A549 (cell line): ENCODE data around the gene OPHN1. TPM values are rescaled to one million over a fixed set of nuclear protein-coding genes. Genes with fewer than 3 reads are reported as not detected.
A peak's percentile ranks its signal among the peaks of the same experiment; 100 is the strongest.
"Not testable (repeated sequence)": the region's sequence is repeated elsewhere in the genome, so short reads cannot be mapped to it uniquely, and the experiment has no call there.

Source experiments
- ATAC-seq, 2 experiments: fragments of 200-7000 bp in 1 of 2; fragments of >200 bp in 1 of 2; cut with Nextera tagmentation in 1 of 2; cut with Tn5 transposase in 1 of 2; 3 replicates each; pipeline versions ENCODE4 v1.8.0 to v1.9.1; 2018 to 2020; ENCODE audit warnings: mild to moderate bottlenecking in 1 of 2, moderate library complexity in 1 of 2
- CTCF ChIA-PET: fragments of 300-600 bp; sonication (Branson Sonifier 250); formaldehyde crosslinking; extraction: SDS; loops from one replicate; lab custom pipeline; 2021; ENCODE audit warnings: antibody characterized with exemption, inconsistent platforms; lab: Yijun Ruan, JAX
- POLR2A ChIA-PET: fragments of 350-600 bp; formaldehyde crosslinking; extraction: SDS; loops from one replicate; lab custom pipeline; 2021; ENCODE audit warnings: antibody characterized with exemption, inconsistent platforms; lab: Yijun Ruan, JAX
- DNase-seq, 2 experiments: peaks; one replicate each; pipeline versions ENCODE4 v3.0.0 to v3.0.0-alpha.2; 2011 to 2016; ENCODE audit warnings: low read depth in 1 of 2, low spot score in 1 of 2
- FAIRE-seq: peaks from 2 replicates; lab custom pipeline; 2011; peaks lifted over from hg19 to GRCh38; lab: Jason Lieb, UNC
- H3K27ac ChIP-seq, 2 experiments: fragments of >200 bp; sonication (Bioruptor Twin); formaldehyde crosslinking; 3 replicates each; pipeline ENCODE4 v1.5.1; 2016 to 2017
- H3K4me1 ChIP-seq: fragments of >200 bp; sonication (Bioruptor Twin); formaldehyde crosslinking; 3 replicates; pipeline ENCODE4 v1.6.1; 2016
- H3K4me2 ChIP-seq: fragments of >200 bp; sonication (Bioruptor Twin); formaldehyde crosslinking; 3 replicates; pipeline ENCODE4 v1.6.1; 2016
- H3K4me3 ChIP-seq: fragments of >200 bp; sonication (Bioruptor Twin); formaldehyde crosslinking; 3 replicates; pipeline ENCODE4 v1.5.1; 2016
- H3K9me3 ChIP-seq: fragments of >200 bp; sonication (Bioruptor Twin); formaldehyde crosslinking; 3 replicates; pipeline ENCODE4 v1.6.1; 2016
- CTCF ChIP-seq: fragments of >200 bp; sonication (Bioruptor Twin); formaldehyde crosslinking; IDR thresholded peaks from 3 replicates; pipeline ENCODE4 v1.5.1; 2016
- EHF ChIP-seq: fragments of 250-450 bp; sonication (Bioruptor Pico); IDR thresholded peaks from 2 replicates; pipeline ENCODE4 v1.5.0; 2020; ENCODE audit warnings: mild to moderate bottlenecking
- ESRRA ChIP-seq: fragments of 150-350 bp; IDR thresholded peaks from 2 replicates; pipeline ENCODE4 v1.6.1; 2014; ENCODE audit warnings: mild to moderate bottlenecking, low read length, borderline replicate concordance
- FOSB ChIP-seq: fragments of 250-450 bp; sonication (Bioruptor Pico); IDR thresholded peaks from 2 replicates; pipeline ENCODE4 v1.5.0; 2020; ENCODE audit warnings: mild to moderate bottlenecking, moderate library complexity
- FOSL2 ChIP-seq, 2 experiments: fragments of 450-650 bp in 1 of 2; fragments of >200 bp in 1 of 2; sonication (Bioruptor Twin) in 1 of 2; formaldehyde crosslinking; IDR thresholded peaks; 2 replicates each; pipeline versions ENCODE4 v1.5.0 to v1.6.1; 2016 to 2020; ENCODE audit warnings: mild to moderate bottlenecking in 1 of 2, moderate library complexity in 1 of 2
- FOXS1 ChIP-seq: fragments of 250-450 bp; sonication (Bioruptor Pico); IDR thresholded peaks from 2 replicates; pipeline ENCODE4 v1.5.0; 2020; ENCODE audit warnings: mild to moderate bottlenecking, moderate library complexity
- HDAC2 ChIP-seq: fragments of 200-600 bp; sonication (generic); IDR thresholded peaks from 2 replicates; pipeline ENCODE4 v1.6.1; 2016
- HEYL ChIP-seq: fragments of 250-450 bp; sonication (Bioruptor Pico); IDR thresholded peaks from 2 replicates; pipeline ENCODE4 v1.8.0; 2021; ENCODE audit warnings: mild to moderate bottlenecking, moderate library complexity
- JUNB ChIP-seq: fragments of >200 bp; sonication (Bioruptor Twin); formaldehyde crosslinking; IDR thresholded peaks from 2 replicates; pipeline ENCODE4 v1.6.1; 2016
- KDM1A ChIP-seq: fragments of 200-600 bp; sonication (generic); IDR thresholded peaks from 2 replicates; pipeline ENCODE4 v1.6.1; 2016; ENCODE audit warnings: low read depth, mild to moderate bottlenecking
- KDM5A ChIP-seq: fragments of 200-600 bp; sonication (generic); IDR thresholded peaks from 2 replicates; pipeline ENCODE4 v1.6.1; 2016; ENCODE audit warnings: antibody characterized with exemption, mild to moderate bottlenecking
- MAFK ChIP-seq: fragments of 450-650 bp; IDR thresholded peaks from 2 replicates; pipeline ENCODE4 v1.6.1; 2014; ENCODE audit not compliant: partially characterized antibody
- NFE2L2 ChIP-seq: fragments of 150-350 bp; conservative IDR thresholded peaks from 2 replicates; pipeline ENCODE4 v1.6.1; 2014; ENCODE audit warnings: low read length
- NR3C1 ChIP-seq: fragments of >200 bp; sonication (Bioruptor Twin); formaldehyde crosslinking; IDR thresholded peaks from 3 replicates; pipeline ENCODE4 v1.6.1; 2017
- POLR2A ChIP-seq: IDR thresholded peaks from 2 replicates; pipeline ENCODE4 v1.6.1; 2012; ENCODE audit warnings: mild to moderate bottlenecking, low read length
- RFX5 ChIP-seq: fragments of 450-650 bp; IDR thresholded peaks from 2 replicates; pipeline ENCODE4 v1.7.1; 2014; ENCODE audit warnings: antibody characterized with exemption, mild to moderate bottlenecking, moderate library complexity
- RNF2 ChIP-seq: fragments of 200-600 bp; sonication (generic); IDR thresholded peaks from 2 replicates; pipeline ENCODE4 v1.6.1; 2016; ENCODE audit warnings: low read depth, mild to moderate bottlenecking, antibody characterized with exemption, moderate library complexity, borderline replicate concordance
- ZC3H11A ChIP-seq: fragments of 450-650 bp; IDR thresholded peaks from 2 replicates; pipeline ENCODE4 v1.6.1; 2014; ENCODE audit warnings: antibody characterized with exemption, mild to moderate bottlenecking
- ZFP36 ChIP-seq: fragments of 450-650 bp; IDR thresholded peaks from 2 replicates; pipeline ENCODE4 v1.6.1; 2014; ENCODE audit warnings: borderline replicate concordance; ENCODE audit not compliant: partially characterized antibody
- ZNF302 ChIP-seq: fragments of 250-450 bp; sonication (Bioruptor Pico); IDR thresholded peaks from 2 replicates; pipeline ENCODE4 v1.9.0; 2021; ENCODE audit warnings: inconsistent platforms, mild to moderate bottlenecking, moderate library complexity
- WGBS: methylation state at CpG from one replicate; pipeline ENCODE4 v1.1.6; 2017; ENCODE audit errors: missing lambda C conversion rate; 5-methylcytosine and 5-hydroxymethylcytosine counted together
- polyA plus RNA-seq, 4 experiments: library from polyadenylated mRNA; depleted of rRNA in 3 of 4; stranded (reverse); fragments of >200 nt; fragmentation: RNase III in 1 of 4; extraction: RNeasy Plus Mini Kit Qiagen cat#74134 plus additional on column Dnase treatment in 1 of 4; gene quantifications; 2 replicates in 3 of 4; 3 replicates in 1 of 4; pipeline ENCODE4 v1.2.3, GENCODE V29; 2011 to 2017
- TF ChIP-seq, protein P1 (sequence below): fragments of >200 bp; sonication (Bioruptor Twin); formaldehyde crosslinking; IDR thresholded peaks from 3 replicates; pipeline ENCODE4 v1.6.1; 2016
- TF ChIP-seq, protein P2 (sequence below): IDR thresholded peaks from 2 replicates; pipeline ENCODE4 v1.6.1; 2012
- TF ChIP-seq, protein P3 (sequence below): fragments of 250-450 bp; sonication (Bioruptor Pico); IDR thresholded peaks from 2 replicates; pipeline ENCODE4 v1.5.0; 2021; ENCODE audit warnings: mild to moderate bottlenecking, moderate library complexity, borderline replicate concordance
- TF ChIP-seq, protein P4 (sequence below): fragments of 450-650 bp; IDR thresholded peaks from 2 replicates; pipeline ENCODE4 v1.6.1; 2014; ENCODE audit warnings: antibody characterized with exemption
- TF ChIP-seq, protein P5 (sequence below): IDR thresholded peaks from 2 replicates; pipeline ENCODE4 v1.6.1; 2012

Gene OPHN1
- polyA plus RNA-seq, 2 of the 4 experiments (the other 2 are of a cell fraction), result 2.0 to 5.7 TPM

- Histone ChIP-seq H3K9me3 (no peaks in the 10 kb centered on the region), H3K4me3 (no peak overlapping the region), H3K4me1 (no peaks in the 10 kb centered on the region), H3K4me2 (no peak overlapping the region), H3K27ac (no peak overlapping the region)
- DNase-seq, result no peak
- ATAC-seq, result no peak
- CTCF ChIA-PET, result interaction anchor here (0.9 to 1.1 kb wide), 2 partner anchors 10 to 38 kb away, joined by 3 read pairs; no protein-coding TSS in a partner anchor
- no peak for TF ChIP-seq ZC3H11A
- TF ChIP-seq FOSL2 (IDR thresholded peaks at IDR 0.05), result no peak
- TF ChIP-seq FOSL2 (CRISPR knock-in tag; IDR thresholded peaks at IDR 0.05), result no peak
- TF ChIP-seq JUNB, result no peak
- TF ChIP-seq RNF2, result no peak
- no peak for TF ChIP-seq MAFK
- TF ChIP-seq, protein P1, sequence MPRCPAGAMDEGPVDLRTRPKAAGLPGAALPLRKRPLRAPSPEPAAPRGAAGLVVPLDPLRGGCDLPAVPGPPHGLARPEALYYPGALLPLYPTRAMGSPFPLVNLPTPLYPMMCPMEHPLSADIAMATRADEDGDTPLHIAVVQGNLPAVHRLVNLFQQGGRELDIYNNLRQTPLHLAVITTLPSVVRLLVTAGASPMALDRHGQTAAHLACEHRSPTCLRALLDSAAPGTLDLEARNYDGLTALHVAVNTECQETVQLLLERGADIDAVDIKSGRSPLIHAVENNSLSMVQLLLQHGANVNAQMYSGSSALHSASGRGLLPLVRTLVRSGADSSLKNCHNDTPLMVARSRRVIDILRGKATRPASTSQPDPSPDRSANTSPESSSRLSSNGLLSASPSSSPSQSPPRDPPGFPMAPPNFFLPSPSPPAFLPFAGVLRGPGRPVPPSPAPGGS, result no peak
- TF ChIP-seq KDM5A, result no peak
- TF ChIP-seq, protein P2, sequence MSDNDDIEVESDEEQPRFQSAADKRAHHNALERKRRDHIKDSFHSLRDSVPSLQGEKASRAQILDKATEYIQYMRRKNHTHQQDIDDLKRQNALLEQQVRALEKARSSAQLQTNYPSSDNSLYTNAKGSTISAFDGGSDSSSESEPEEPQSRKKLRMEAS, result no peak
- no peak for TF ChIP-seq NR3C1
- no peak for TF ChIP-seq ZFP36
- no peak for TF ChIP-seq ESRRA
- no peak for TF ChIP-seq POLR2A
- TF ChIP-seq KDM1A, result no peak
- no peak for TF ChIP-seq HEYL
- TF ChIP-seq EHF (CRISPR knock-in tag), result no peak
- TF ChIP-seq FOSB (CRISPR knock-in tag), result no peak
- no peak for FAIRE-seq
- WGBS, result 88% methylated on average over 2 of the region's 2 CpGs
- POLR2A ChIA-PET, result no interaction called here
Observed at GRCh38 chrX:68396953-68397352, 36.3 kb downstream of the OPHN1 start.

DNA sequence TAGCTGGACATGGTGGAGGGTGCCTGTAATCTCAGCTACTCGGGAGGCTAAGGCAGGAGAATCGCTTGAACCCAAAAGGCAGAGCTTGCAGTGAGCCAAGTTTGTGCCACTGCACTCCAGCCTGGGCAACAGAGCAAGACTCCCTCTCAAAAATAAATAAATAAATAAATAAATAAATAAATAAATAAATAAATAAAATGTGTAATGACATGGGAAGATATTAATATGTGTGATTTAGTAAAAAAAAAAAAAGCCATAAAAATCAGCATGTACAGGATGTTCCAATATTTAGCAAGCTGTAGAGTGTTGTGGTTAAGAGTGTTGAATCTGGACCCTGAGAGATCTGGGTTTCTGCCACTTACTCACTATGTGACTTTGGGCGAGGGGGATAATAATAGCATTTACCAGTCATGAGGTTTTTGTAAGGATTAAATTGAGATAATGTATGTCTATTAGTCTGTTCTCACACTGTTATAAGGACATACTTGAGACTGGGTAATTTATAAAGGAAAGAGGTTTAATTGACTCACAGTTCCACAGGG is 43.8 kb downstream of the OPHN1 start:
- H3K9me3 ChIP-seq, CTCF ChIA-PET, H3K4me1 ChIP-seq, H3K4me2 ChIP-seq, DNase-seq, H3K4me3 ChIP-seq, FAIRE-seq, H3K27ac ChIP-seq, ATAC-seq, POLR2A ChIA-PET: not testable (repeated sequence)
- TF ChIP-seq ZC3H11A, result peak; percentile 60
- 88% methylated on average over 3 of the region's 3 CpGs for WGBS

DNA sequence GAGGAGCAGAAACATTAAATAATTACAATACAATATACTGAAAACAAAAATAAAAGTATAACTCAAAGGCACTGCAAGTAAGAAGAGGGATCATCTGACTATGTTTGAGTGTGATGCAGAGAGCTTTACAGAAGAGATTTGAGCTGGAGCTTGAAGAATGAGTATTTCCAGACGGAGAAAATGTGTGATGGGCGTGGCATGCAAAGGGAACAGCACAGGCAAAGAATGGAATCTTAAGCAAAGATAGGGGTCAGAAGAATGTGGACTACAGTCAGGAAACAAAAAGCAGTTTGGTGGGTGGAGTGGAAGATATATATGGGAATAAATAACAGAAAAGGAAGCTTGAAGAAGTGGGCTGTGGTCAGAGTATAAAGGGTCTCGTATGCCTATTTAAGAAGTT is 45.5 kb downstream of the OPHN1 start:
- H3K4me2 ChIP-seq, result no peak overlapping the region
- CTCF ChIA-PET, result no interaction called here
- DNase-seq, result no peak
- WGBS, result 93% methylated on average over 3 of the region's 3 CpGs
- H3K9me3 ChIP-seq, result no peaks in the 10 kb centered on the region
- no peak for ATAC-seq
- no peak overlapping the region for H3K4me3 ChIP-seq
- FAIRE-seq, result no peak
- POLR2A ChIA-PET, result no interaction called here
- H3K27ac ChIP-seq, result no peak overlapping the region
- H3K4me1 ChIP-seq, result no peaks in the 10 kb centered on the region
- TF ChIP-seq, protein P3, sequence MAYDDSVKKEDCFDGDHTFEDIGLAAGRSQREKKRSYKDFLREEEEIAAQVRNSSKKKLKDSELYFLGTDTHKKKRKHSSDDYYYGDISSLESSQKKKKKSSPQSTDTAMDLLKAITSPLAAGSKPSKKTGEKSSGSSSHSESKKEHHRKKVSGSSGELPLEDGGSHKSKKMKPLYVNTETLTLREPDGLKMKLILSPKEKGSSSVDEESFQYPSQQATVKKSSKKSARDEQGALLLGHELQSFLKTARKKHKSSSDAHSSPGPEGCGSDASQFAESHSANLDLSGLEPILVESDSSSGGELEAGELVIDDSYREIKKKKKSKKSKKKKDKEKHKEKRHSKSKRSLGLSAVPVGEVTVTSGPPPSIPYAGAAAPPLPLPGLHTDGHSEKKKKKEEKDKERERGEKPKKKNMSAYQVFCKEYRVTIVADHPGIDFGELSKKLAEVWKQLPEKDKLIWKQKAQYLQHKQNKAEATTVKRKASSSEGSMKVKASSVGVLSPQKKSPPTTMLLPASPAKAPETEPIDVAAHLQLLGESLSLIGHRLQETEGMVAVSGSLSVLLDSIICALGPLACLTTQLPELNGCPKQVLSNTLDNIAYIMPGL (CRISPR knock-in tag), result no peak
- TF ChIP-seq, protein P1, result no peak
- TF ChIP-seq RFX5 (no peak), FOXS1 (CRISPR knock-in tag) (no peak), ZFP36 (no peak), HDAC2 (no peak), CTCF (no peak), ZNF302 (CRISPR knock-in tag) (no peak), NFE2L2 (no peak), JUNB (no peak)
- TF ChIP-seq, protein P4, sequence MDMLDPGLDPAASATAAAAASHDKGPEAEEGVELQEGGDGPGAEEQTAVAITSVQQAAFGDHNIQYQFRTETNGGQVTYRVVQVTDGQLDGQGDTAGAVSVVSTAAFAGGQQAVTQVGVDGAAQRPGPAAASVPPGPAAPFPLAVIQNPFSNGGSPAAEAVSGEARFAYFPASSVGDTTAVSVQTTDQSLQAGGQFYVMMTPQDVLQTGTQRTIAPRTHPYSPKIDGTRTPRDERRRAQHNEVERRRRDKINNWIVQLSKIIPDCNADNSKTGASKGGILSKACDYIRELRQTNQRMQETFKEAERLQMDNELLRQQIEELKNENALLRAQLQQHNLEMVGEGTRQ, result no peak
- TF ChIP-seq, protein P5, sequence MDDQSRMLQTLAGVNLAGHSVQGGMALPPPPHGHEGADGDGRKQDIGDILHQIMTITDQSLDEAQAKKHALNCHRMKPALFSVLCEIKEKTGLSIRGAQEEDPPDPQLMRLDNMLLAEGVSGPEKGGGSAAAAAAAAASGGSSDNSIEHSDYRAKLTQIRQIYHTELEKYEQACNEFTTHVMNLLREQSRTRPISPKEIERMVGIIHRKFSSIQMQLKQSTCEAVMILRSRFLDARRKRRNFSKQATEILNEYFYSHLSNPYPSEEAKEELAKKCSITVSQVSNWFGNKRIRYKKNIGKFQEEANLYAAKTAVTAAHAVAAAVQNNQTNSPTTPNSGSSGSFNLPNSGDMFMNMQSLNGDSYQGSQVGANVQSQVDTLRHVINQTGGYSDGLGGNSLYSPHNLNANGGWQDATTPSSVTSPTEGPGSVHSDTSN, result no peak
